Measurements from ENCODE around the gene RNF182. TPM values are rescaled to one million over a fixed set of nuclear protein-coding genes. Genes with fewer than 3 reads are reported as not detected.
"Not testable (repeated sequence)": the region's sequence is repeated elsewhere in the genome, so short reads cannot be mapped to it uniquely, and the experiment has no call there.

RNF182 gene
- total RNA-seq, 1 experiment from 2014 or later, result not detected

DNA sequence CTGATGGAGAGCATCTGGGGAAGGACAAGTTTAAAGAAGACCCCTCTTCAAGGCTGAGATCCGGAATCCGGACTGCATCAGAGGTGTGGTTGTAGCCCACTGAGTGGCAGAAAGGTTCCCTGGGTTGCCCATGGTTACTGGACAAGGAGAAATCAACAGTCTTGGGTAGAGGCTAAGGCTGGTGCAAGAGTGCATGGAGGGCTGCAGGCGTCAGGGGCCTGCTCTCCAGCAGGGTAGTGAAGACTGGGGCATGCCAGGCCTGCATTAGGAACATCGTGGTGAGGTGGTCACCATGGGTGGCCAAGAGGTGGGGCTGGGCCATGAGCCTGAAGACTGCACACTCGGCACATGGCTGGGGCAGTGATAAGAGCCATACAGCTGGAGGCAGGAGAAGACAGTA is 91.2 kb downstream of the RNF182 start:
- Mint-ChIP-seq H3K27me3 (ENCODE audit: insufficient read depth, unreplicated experiment) (no peaks in the 10 kb centered on the region), H3K4me1 (ENCODE audit: insufficient read depth, unreplicated experiment) (no peaks in the 10 kb centered on the region), H3K9me3 (ENCODE audit: unreplicated experiment) (no peaks in the 10 kb centered on the region), H3K36me3 (ENCODE audit: insufficient read depth, unreplicated experiment) (no peaks in the 10 kb centered on the region), H3K27ac (ENCODE audit: low read depth, unreplicated experiment) (no peak overlapping the region), H3K4me3 (ENCODE audit: unreplicated experiment) (no peak overlapping the region)
- DNase-seq (ENCODE audit: unreplicated experiment), result no peak
- POLR2A ChIA-PET, result no interaction called here
- BruUV-seq (replicated peaks), result no TSS peak
- intact Hi-C loops (cut with micrococcal nuclease), result no loop called here
- CTCF ChIA-PET, result no interaction called here
- TF ChIP-seq, protein P1, sequence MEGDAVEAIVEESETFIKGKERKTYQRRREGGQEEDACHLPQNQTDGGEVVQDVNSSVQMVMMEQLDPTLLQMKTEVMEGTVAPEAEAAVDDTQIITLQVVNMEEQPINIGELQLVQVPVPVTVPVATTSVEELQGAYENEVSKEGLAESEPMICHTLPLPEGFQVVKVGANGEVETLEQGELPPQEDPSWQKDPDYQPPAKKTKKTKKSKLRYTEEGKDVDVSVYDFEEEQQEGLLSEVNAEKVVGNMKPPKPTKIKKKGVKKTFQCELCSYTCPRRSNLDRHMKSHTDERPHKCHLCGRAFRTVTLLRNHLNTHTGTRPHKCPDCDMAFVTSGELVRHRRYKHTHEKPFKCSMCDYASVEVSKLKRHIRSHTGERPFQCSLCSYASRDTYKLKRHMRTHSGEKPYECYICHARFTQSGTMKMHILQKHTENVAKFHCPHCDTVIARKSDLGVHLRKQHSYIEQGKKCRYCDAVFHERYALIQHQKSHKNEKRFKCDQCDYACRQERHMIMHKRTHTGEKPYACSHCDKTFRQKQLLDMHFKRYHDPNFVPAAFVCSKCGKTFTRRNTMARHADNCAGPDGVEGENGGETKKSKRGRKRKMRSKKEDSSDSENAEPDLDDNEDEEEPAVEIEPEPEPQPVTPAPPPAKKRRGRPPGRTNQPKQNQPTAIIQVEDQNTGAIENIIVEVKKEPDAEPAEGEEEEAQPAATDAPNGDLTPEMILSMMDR (IDR thresholded peaks at IDR 0.05; ENCODE audit: unreplicated experiment), result no peak

DNA sequence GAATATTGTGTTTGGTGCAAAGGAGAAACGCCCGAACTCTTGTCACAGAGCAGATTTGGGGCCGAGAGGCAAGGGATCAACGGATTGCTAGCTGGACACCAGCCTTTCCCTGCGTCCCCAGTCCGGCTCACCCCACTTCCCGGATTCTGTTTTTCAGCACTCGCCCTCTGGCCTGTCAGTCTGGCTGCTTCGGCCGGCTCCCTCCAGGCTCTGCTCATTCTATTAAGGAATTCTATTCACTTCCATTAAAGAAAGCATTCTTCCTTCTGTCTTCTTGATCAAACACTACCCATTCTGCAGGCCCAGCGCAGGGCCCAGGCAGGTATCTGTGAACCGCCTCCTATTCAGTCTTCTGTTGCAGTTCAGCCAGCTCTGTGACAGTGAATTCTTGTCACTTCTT is 91.7 kb downstream of the RNF182 start:
- intact Hi-C loops (cut with micrococcal nuclease), result no loop called here
- no peaks in the 10 kb centered on the region for H3K4me1 Mint-ChIP-seq (ENCODE audit: insufficient read depth, unreplicated experiment)
- no peaks in the 10 kb centered on the region for H3K9me3 Mint-ChIP-seq (ENCODE audit: unreplicated experiment)
- no peaks in the 10 kb centered on the region for H3K36me3 Mint-ChIP-seq (ENCODE audit: insufficient read depth, unreplicated experiment)
- POLR2A ChIA-PET, result no interaction called here
- H3K4me3 Mint-ChIP-seq (ENCODE audit: unreplicated experiment), result no peak overlapping the region
- DNase-seq (ENCODE audit: unreplicated experiment), result no peak
- CTCF ChIA-PET, result no interaction called here
- no TSS peak for BruUV-seq (replicated peaks)
- H3K27ac Mint-ChIP-seq (ENCODE audit: low read depth, unreplicated experiment), result no peak overlapping the region
- H3K27me3 Mint-ChIP-seq (ENCODE audit: insufficient read depth, unreplicated experiment), result no peaks in the 10 kb centered on the region
- TF ChIP-seq, protein P1 (IDR thresholded peaks at IDR 0.05; ENCODE audit: unreplicated experiment), result no peak

DNA sequence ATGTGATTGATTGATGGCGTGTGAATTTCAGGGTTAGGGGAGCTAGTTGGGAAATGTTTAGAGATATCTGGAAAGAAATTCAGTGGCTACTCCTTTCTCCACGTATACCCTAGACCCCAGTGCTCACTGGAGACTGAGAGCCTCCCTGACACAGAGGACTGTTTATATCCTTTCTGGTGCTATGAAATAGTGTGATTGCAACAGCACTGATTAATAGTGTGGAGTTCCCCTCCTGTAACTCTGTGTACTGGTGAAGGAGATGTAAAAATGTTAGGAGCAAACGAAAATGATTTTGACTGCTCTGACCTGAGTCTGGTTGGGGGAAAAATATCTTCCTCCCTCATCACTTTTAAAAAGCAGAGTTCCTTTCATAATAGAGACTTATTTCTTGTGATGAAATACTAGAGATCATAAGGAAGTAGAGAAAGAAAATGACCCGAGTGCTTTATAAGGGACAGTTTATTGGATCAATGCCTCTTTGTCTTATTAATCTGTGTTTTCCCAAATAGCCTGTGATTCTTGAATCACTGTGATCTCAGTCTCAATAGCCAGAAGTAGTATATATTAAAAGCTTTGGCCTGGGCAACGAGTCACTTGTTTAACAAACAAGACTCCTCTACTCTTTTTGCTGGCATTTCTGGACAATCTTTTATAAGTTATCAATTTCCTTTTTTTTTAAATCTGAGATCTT is 92.3 kb downstream of the RNF182 start:
- CTCF ChIA-PET, result interaction anchor here (0.7 kb wide), 1 partner anchor 128 kb away, joined by 3 read pairs; no protein-coding TSS in a partner anchor
- DNase-seq (ENCODE audit: unreplicated experiment), result no peak
- TF ChIP-seq, protein P1 (IDR thresholded peaks at IDR 0.05; ENCODE audit: unreplicated experiment), result no peak
- Mint-ChIP-seq H3K27me3 (ENCODE audit: insufficient read depth, unreplicated experiment) (no peaks in the 10 kb centered on the region), H3K4me1 (ENCODE audit: insufficient read depth, unreplicated experiment) (no peaks in the 10 kb centered on the region), H3K27ac (ENCODE audit: low read depth, unreplicated experiment) (no peak overlapping the region), H3K9me3 (ENCODE audit: unreplicated experiment) (no peaks in the 10 kb centered on the region), H3K36me3 (ENCODE audit: insufficient read depth, unreplicated experiment) (no peaks in the 10 kb centered on the region), H3K4me3 (ENCODE audit: unreplicated experiment) (no peak overlapping the region)
- BruUV-seq (replicated peaks), result no TSS peak
- POLR2A ChIA-PET, result no interaction called here
- intact Hi-C loops (cut with micrococcal nuclease), result no loop called here

DNA sequence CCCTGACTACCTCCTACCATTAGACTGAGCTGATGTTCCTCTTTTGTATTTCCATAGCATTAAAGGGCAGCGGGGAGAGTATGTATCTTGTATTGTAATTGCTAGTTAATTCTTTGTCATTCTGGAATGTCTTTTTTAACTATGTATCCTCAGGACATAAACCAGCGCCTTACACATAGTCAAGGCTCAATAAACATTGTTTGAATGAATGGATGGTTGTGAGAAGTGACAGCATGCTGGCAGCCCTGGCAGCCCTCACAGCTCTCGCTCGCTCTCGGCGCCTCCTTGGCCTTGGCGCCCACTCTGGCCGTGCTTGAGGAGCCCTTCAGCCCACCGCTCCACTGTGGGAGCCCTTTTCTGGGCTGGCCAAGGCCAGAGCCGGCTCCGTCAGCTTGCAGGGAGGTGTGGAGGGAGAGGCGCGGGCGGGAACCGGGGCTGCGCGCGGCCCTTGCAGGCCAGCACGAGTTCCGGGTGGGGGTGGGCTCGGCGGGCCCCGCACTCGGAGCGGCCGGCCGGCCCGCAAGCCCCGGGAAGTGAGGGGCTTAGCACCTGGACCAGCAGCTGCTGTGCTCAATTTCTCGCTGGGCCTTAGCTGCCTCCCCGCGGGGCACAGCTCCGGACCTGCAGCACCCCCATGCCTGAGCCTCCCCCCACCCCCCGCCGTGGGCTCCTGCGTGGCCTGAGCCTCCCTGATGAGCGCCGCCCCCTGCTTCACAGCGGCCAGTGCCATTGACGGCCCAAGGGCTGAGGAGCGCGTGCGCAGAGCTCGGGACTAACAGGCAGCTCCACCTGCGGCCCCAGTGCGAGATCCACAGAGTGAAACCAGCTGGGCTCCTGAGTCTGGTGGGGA is 93.1 kb downstream of the RNF182 start:
- no TSS peak for BruUV-seq (replicated peaks)
- H3K36me3 Mint-ChIP-seq (ENCODE audit: insufficient read depth, unreplicated experiment), result no peaks in the 10 kb centered on the region
- intact Hi-C loops (cut with micrococcal nuclease), result no loop called here
- ChIA-PET CTCF (interaction anchor here (0.7 to 1.1 kb wide), 2 partner anchors 14 to 127 kb away, joined by 3 to 4 read pairs; no protein-coding TSS in a partner anchor), POLR2A (interaction anchor here (0.5 kb wide), 2 partner anchors 15 to 66 kb away, joined by 3 read pairs; no protein-coding TSS in a partner anchor)
- no peak overlapping the region for H3K27ac Mint-ChIP-seq (ENCODE audit: low read depth, unreplicated experiment)
- H3K27me3 Mint-ChIP-seq (ENCODE audit: insufficient read depth, unreplicated experiment), result no peaks in the 10 kb centered on the region
- TF ChIP-seq, protein P1 (IDR thresholded peaks at IDR 0.05; ENCODE audit: unreplicated experiment), result no peak
- H3K9me3 Mint-ChIP-seq (ENCODE audit: unreplicated experiment), result no peaks in the 10 kb centered on the region
- no peak for DNase-seq (ENCODE audit: unreplicated experiment)
- H3K4me1 Mint-ChIP-seq (ENCODE audit: insufficient read depth, unreplicated experiment), result no peaks in the 10 kb centered on the region
- H3K4me3 Mint-ChIP-seq (ENCODE audit: unreplicated experiment), result no peak overlapping the region

DNA sequence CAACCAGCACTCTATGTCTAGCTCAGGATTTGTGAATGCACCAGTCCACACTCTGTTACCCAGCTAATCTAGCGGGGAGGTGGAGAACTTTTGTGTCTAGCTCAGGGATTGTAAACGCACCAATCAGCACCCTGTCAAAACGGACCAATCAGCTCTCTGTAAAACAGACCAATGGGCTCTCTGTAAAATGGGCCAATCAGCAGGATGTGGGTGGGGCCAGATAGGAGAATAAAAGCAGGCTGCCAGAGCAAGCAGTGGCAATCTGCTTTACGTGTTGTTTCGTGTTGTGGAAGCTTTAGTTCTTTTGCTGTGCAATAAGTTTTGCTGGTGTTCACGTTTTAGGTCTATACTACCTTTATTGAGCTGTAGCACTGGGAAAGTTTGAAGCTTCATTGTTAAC is 93.8 kb downstream of the RNF182 start:
- BruUV-seq (replicated peaks); H3K27ac Mint-ChIP-seq (ENCODE audit: low read depth, unreplicated experiment); DNase-seq (ENCODE audit: unreplicated experiment); H3K9me3 Mint-ChIP-seq (ENCODE audit: unreplicated experiment); H3K27me3 Mint-ChIP-seq (ENCODE audit: insufficient read depth, unreplicated experiment); intact Hi-C loops (cut with micrococcal nuclease); H3K36me3 Mint-ChIP-seq (ENCODE audit: insufficient read depth, unreplicated experiment); H3K4me3 Mint-ChIP-seq (ENCODE audit: unreplicated experiment); H3K4me1 Mint-ChIP-seq (ENCODE audit: insufficient read depth, unreplicated experiment): not testable (repeated sequence)
- ChIA-PET POLR2A (interaction anchor here (0.5 kb wide), 1 partner anchor 67 kb away, joined by 3 read pairs; no protein-coding TSS in a partner anchor), CTCF (interaction anchor here (1.1 kb wide), 1 partner anchor 13 kb away, joined by 4 read pairs; no protein-coding TSS in a partner anchor)
